K562 treated with DMSO at 1 percent for 24 hours (cell line): Measurements from ENCODE around the gene AGBL5. TPM values are rescaled to one million over a fixed set of nuclear protein-coding genes. Genes with fewer than 3 reads are reported as not detected.

Experiments used
- total RNA-seq: library from RNA; unstranded; fragments of 300-600 nt; gene quantifications from 2 replicates; pipeline ENCODE4 v1.2.3, GENCODE V29; 2022; ENCODE audit warnings: low read depth; ENCODE audit not compliant: insufficient read depth

The AGBL5 gene, protein sequence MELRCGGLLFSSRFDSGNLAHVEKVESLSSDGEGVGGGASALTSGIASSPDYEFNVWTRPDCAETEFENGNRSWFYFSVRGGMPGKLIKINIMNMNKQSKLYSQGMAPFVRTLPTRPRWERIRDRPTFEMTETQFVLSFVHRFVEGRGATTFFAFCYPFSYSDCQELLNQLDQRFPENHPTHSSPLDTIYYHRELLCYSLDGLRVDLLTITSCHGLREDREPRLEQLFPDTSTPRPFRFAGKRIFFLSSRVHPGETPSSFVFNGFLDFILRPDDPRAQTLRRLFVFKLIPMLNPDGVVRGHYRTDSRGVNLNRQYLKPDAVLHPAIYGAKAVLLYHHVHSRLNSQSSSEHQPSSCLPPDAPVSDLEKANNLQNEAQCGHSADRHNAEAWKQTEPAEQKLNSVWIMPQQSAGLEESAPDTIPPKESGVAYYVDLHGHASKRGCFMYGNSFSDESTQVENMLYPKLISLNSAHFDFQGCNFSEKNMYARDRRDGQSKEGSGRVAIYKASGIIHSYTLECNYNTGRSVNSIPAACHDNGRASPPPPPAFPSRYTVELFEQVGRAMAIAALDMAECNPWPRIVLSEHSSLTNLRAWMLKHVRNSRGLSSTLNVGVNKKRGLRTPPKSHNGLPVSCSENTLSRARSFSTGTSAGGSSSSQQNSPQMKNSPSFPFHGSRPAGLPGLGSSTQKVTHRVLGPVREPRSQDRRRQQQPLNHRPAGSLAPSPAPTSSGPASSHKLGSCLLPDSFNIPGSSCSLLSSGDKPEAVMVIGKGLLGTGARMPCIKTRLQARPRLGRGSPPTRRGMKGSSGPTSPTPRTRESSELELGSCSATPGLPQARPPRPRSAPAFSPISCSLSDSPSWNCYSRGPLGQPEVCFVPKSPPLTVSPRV
- total RNA-seq, result 39.3 and 43.3 TPM in 2 replicates

DNA sequence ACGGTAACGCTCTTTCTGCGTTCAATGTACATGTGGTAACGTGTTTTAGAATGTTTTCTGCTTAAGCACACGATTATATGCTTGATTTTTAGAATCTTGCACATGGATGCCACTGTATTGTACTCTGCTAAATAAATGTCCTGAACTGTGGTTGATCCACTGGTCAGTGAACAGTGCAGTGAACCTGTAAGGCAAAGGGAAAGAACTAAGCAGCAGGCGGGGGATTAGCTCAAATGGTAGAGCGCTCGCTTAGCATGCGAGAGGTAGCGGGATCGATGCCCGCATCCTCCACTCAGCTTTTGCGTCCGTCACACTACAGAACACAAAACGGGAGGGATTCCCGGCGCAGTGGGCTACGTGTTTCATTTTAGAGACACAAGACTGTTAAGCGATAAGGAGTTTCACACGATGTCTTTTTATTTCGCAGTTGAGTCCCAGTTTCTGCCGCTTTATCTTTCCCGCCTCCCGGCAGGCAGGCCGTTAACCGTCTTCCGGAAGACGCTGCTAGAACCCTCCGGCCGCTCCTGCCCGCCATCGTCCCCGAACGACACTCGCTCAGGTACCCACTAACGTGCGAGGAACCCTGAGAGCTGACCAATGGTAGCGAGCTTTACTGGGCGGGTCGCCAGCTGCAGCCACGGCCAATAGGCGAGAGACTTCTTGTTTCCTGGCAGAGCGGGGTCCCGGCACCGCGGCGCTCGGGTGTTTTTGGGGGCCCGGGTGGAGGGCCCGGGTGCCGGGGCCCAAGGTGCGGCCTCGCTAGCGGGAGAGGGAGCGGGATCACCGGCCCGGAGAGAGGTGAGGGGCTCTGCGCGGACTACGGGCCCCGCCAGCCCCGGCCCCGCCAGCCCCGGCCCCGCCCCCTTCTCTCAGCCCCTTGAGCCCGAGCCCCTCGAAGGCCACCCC lies at the start of gene AGBL5:
Gene AGBL5, plus strand, starts transcription at position 673 of the 906 bp plus-strand sequence. CDS start 1,291 bp downstream, outside the sequence.

DNA sequence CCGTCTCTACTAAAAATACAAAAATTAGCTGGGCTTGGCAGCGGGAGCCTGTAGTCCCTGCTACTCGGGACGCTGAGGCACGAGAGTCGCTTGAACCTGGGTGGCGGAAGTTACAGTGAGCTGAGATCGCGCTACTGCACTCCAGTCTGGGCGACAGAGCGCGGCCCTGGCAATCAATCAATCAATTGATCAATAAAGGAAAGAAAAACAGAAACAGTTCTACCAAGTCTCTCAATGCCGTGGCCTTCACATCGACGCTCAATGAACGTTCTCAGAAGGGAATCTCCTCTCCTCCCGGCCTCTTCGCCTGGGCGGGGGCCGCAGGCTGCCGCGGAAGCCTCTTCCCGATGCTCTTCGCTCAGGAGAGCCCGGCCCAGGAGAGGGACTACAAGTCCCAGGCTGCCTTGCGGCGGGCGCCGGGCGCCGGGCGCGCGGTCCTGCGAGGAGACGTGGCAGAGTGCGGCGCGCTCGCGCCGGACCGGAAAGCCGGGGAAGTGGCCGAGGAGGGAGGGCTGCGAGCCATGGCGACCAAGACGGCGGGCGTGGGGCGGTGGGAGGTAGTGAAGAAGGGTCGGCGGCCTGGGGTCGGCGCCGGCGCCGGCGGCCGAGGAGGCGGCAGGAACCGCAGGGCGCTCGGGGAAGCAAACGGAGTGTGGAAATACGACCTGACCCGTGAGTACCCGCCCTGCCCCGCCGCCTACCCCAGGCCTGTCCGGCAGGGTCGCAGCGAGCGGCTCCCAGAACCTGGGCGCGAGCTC lies 18.8 kb upstream of the AGBL5 start, which contains the start of gene TMEM214:
Gene TMEM214, plus strand, starts transcription at position 471 of the 758 bp plus-strand sequence. Its CDS starts 51 bp downstream, at position 522.

DNA sequence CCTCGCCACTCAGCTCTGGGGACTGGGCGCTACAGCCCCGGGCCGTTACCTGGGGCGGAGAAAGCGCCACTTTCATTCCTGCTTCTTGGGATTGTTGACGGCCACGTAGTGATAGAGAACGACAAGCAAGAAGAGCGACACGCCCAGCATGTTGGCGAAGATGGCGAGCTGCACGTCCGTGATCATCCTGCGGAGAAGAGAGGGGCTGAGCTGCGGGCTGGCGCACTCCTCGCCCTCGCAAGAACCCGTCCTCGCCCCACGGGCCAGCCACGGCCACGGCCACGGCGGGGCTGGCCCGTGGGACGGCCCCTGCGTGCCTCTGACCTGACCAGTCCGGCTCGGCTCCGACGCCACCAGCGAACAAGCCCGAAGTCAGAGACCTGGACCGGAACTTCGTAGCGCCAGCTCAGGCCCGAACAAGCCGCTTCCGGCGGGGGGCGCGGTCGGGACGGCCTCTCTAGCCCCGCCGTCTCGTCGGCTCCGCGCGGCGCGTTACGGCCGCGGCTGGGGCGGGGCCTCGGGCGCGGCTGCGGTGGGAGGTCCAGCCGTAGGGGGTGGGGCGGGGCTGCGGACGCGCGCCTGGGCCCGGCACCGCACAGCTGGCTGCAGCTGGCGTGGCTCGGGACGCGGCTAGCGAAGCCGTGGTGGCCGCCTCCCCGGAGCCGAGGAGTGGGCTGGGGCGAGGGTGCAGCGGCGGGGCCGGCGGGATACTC lies 20.0 kb downstream of the AGBL5 start, which contains the start of gene OST4:
Gene OST4, minus strand, starts transcription at position 378 of the 713 bp plus-strand sequence.

DNA sequence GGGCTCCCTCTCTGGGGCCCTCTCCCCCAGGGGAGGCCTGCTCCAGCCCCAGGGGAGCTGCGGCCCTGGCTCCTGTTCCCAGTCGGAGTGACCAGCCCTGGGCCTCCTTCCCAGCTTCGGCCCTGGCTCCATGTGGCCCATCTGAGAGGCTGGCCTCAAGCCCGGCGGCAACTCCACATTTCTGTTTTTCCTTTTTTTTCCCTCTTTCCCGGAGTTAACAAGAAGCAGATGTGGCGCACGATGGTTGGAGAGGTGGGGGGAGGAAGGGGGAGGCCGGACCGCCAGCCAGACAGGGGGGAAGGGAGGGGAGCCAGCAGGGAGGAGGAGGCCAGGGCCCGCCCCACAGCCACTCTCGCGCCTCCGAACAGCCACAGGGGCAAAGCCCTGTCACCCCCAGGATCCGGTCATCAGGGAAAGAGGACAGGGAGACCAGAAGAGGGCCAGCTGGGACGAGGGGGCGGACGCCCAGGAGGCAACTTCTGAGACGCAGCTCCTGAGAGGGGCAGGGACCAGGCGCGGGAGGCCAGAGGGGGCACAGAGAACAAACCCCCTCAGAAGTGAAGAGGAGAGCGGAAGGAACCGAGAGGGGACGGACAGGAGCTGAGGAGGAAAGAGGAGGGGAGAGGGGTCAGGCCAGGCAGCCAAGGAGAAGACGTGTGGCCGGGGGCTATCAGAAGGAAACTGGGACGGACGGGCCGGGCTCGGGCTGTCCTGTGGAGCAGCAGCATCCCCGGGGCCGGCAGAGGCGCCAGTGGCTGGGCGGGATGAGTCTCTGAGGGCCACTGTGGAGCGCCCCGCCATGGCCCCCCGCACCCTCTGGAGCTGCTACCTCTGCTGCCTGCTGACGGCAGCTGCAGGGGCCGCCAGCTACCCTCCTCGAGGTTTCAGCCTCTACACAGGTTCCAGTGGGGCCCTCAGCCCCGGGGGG lies 27.1 kb downstream of the AGBL5 start, which contains the start of gene EMILIN1:
Gene EMILIN1, plus strand, starts transcription at position 349 of the 928 bp plus-strand sequence. Its CDS starts 451 bp downstream, at position 800.

DNA sequence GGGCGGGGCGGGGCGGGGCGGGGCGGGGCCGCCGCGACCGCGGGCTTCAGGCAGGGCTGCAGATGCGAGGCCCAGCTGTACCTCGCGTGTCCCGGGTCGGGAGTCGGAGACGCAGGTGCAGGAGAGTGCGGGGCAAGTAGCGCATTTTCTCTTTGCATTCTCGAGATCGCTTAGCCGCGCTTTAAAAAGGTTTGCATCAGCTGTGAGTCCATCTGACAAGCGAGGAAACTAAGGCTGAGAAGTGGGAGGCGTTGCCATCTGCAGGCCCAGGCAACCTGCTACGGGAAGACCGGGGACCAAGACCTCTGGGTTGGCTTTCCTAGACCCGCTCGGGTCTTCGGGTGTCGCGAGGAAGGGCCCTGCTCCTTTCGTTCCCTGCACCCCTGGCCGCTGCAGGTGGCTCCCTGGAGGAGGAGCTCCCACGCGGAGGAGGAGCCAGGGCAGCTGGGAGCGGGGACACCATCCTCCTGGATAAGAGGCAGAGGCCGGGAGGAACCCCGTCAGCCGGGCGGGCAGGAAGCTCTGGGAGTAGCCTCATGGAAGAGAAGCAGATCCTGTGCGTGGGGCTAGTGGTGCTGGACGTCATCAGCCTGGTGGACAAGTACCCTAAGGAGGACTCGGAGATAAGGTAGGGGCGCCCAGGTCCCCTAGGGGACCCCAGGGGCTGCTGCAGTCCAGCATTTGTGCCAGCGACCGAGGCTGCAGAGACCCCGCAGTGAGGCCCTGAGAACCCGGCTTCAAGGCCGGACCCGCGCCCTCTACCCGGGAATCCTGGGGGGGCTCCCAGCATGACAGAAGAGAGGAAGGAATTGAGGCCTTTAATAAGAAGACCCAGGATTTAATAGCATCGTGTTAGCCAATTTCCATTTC lies 35.5 kb downstream of the AGBL5 start, which contains the start of gene KHK:
Gene KHK, plus strand, starts transcription at position 49 of the 870 bp plus-strand sequence. Its CDS starts 488 bp downstream, at position 537.

DNA sequence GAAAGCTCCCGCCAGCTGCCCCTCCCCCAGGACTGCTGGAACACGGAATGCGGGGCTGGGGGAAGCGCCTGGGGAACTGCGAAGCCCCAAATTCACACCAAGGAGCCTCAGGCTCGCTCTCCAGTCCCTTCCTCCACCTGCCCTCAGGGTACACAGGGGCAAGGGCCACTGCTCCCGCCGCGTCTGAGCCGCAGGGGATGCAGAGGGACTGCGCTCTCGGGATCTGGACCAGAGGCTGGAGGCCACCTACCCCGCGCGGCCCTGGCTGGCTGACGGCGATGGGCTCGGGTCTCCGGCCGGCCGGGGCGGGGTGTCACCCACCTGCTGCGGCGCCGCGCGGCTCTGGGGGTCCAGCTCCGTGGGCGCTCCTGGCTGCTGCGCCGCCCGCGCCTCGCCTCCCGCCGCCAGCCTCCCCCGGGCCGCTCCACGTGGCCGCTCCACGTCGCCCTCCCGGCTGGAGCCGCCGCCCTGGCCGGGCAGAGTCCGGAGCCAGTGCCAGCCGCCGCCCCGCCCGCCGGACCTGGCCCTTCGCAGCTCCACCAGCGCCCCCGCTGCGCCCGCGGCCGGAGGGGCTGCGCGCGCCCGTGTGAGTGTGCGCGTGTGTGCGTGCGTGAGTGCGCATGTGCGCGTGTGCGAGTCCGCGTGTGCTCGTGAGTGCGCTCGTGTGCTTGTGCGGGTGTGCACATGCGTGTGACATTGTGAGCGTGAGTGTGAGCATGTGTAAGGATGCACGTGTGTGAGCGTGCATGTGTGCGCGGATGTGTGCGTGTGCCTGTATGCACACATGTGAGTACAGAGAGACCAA lies 67.3 kb downstream of the AGBL5 start, which contains the start of gene CGREF1:
Gene CGREF1, minus strand, starts transcription at position 604 of the 805 bp plus-strand sequence. CDS start 14,762 bp downstream, outside the sequence.

Other genes starting within 250 kb of the AGBL5 start
- gene DPYSL5, start 203.5 kb upstream of the AGBL5 start, total RNA-seq, result not detected in 2 replicates
- gene MAPRE3, start 81.0 kb upstream of the AGBL5 start, total RNA-seq, result 56.8 and 61.9 TPM in 2 replicates
- gene TMEM214, start 18.7 kb upstream of the AGBL5 start, total RNA-seq, result 113 and 117 TPM in 2 replicates
- gene OST4, start 20.0 kb downstream of the AGBL5 start, total RNA-seq, result 226 and 237 TPM in 2 replicates
- 4.9 and 5.4 TPM in 2 replicates for gene EMILIN1, start 26.9 kb downstream of the AGBL5 start, total RNA-seq
- 18.6 and 18.8 TPM in 2 replicates for gene KHK, start 35.1 kb downstream of the AGBL5 start, total RNA-seq
- gene CGREF1, start 67.5 kb downstream of the AGBL5 start, total RNA-seq, result 0.29 and 0.39 TPM in 2 replicates
- 0.23 and 0.66 TPM in 2 replicates for gene ABHD1, start 72.1 kb downstream of the AGBL5 start, total RNA-seq
- 102 and 109 TPM in 2 replicates for gene PREB, start 83.0 kb downstream of the AGBL5 start, total RNA-seq
- not detected in 2 replicates for gene PRR30, start 87.7 kb downstream of the AGBL5 start, total RNA-seq
- not detected in 2 replicates for gene TCF23, start 97.3 kb downstream of the AGBL5 start, total RNA-seq
- gene ATRAID, start 160.4 kb downstream of the AGBL5 start, total RNA-seq, result 99.2 and 103 TPM in 2 replicates
- 34.1 and 34.6 TPM in 2 replicates for gene SLC5A6, start 160.6 kb downstream of the AGBL5 start, total RNA-seq
- 45.7 and 49.5 TPM in 2 replicates for gene CAD, start 165.7 kb downstream of the AGBL5 start, total RNA-seq
- 2.3 and 2.8 TPM in 2 replicates for gene SLC30A3, start 211.4 kb downstream of the AGBL5 start, total RNA-seq
- 0.30 TPM in 1 of 2 replicates, not detected in the other for gene DNAJC5G, start 223.8 kb downstream of the AGBL5 start, total RNA-seq
- gene TRIM54, start 230.8 kb downstream of the AGBL5 start, total RNA-seq, result not detected in 2 replicates